Iris pigment epithelial cell (primary cell): ENCODE results near the gene PRKAA1.
"Not testable (repeated sequence)": the region's sequence is repeated elsewhere in the genome, so short reads cannot be mapped to it uniquely, and the experiment has no call there.

ENCODE experiments used
- DNase-seq: peaks from one replicate; pipeline ENCODE4 v3.0.0-alpha.2; 2011; ENCODE audit warnings: low read depth

Gene PRKAA1

DNA sequence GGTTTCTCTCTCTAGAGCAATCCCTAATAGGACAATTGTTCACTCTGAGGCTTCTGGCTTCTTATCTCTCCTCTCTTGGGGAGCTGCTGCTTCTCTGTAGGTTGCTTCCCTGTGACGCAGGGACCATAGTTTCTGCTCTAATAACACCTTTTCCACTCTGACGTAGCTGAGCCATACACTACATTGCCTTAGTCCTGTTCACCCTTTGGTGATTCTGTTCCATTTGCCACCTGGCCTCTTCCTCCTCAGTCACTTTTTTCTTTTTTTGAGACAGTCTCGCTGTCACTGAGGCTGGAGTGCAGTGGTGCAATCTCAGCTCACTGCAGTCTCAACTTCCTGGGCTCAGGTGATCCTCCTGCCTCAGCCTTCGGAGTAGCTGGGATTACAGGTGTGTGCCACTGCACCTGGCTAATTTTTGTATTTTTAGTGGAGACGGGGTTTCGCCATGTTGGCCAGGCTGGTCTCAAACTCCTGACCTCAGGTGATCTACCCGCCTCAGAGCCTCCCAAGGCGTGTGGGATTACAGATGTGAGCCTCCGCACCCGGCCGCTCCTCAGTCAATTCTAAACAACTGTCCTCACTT, 27.4 kb upstream of the PRKAA1 start:
- DNase-seq: not testable (repeated sequence)

DNA sequence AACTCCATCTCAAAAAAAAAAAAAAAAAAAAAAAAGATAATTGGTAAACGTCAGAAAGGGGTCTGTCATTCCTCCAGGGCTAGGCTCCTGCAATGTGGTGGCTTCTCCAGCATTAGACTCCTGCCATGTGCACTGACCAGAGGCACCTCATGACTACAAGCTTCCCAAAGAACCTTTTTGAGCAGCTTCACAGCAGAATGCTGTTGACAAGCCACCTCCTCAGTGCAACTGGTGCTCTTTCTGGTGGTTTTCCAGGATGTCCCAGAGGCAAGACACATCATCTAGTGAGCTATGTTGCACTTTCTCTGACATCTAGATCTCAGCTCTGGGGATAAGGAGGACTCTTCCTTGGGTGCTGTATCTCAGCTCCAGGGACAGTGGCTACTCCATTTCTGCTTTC, 25.3 kb upstream of the PRKAA1 start:
- DNase-seq: no peak

DNA sequence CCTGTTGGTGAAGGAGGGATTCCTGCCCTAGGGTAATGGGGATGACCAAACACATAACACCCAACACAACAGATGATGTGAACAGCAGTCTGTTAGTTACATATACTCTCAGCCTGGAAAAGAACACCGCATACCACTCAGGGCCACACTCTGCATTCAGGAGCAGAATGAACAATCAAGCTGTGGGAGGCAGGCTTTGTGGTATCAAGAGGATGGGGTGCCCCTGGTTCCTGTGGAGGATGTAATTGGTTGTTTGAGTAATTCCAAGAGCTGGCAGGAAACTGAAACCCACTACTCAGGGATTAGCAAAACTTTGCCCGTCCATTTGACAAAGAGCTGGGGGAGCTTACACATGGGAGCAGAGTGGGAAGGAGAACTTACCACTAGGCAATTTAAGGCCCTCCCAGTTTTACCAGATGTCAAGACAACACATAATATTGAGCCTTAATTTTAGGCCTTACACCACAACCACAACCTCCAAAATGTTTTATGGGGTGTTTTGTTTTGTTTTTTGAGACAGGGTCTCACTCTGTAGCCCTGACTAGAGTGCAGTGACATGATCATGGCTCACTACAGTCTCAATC, 15.6 kb upstream of the PRKAA1 start:
- no peak for DNase-seq

- no peak for DNase-seq
These were observed 14.0 kb upstream of the PRKAA1 start for GRCh38 chr5:40812125-40812524.

DNA sequence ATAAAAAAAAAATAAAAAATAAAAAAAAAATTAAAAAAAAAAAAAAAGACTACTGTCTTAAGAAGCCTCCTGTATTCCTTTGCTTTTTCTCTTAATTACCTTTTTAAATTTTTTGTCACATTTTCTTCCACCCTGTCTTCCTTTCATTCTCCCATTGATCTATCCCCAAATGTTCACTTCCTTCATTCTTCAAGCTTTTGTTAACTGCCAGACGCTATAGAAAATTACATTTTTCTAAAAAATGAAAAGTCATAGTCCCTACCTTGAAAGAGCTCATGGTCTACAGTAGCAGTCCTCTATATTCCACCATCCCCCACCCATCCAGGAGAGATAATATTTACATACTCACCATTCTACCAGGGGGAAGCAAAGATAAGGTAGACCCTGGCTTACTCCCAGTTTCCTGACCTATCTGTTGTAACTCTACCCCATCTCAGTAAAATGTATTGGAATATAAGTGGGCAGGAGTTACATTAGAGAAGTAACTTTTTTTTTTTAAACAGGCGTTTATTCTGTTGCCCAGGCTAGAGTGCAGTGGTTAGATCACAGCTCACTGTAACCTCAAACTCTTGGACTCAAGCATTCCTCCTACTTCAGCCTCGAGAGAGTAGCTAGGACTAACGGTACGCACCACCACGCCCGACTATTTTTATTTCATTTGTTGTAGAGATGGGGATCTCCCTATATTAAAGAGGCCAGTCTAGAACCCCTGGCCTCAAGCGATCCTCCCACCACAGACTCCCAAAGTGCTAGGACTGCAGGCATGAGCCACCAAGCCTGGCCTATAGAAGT, 3.8 kb upstream of the PRKAA1 start:
- DNase-seq: no peak

GRCh38 chr5:40799258-40799657, 1.1 kb upstream of the PRKAA1 start:
- DNase-seq: no peak

GRCh38 chr5:40798801-40799210, 632 bp upstream of the PRKAA1 start:
- DNase-seq: no peak

GRCh38 chr5:40797273-40798011, 732 bp downstream of the PRKAA1 start:
- peak; percentile 69 for DNase-seq

DNA sequence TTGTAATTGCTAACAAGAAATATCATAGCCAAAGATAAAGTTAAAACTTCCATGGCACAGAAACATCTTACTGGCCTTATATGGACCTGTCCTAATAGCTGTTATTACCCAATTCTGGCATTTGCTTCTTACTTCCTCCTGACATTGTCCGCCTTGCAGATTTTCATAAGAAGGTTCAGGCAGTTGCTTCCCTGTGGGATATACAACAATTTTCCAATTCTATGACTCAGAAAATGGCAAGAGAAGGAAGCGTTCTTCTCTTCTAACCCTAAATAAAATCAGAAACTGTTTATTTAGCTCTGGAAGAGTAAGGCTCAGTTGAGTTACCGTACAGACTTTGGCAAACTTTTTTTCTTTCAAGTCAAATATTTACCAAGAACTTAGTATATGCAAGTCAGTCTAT, 1.7 kb downstream of the PRKAA1 start:
- peak; percentile 65 for DNase-seq

DNA sequence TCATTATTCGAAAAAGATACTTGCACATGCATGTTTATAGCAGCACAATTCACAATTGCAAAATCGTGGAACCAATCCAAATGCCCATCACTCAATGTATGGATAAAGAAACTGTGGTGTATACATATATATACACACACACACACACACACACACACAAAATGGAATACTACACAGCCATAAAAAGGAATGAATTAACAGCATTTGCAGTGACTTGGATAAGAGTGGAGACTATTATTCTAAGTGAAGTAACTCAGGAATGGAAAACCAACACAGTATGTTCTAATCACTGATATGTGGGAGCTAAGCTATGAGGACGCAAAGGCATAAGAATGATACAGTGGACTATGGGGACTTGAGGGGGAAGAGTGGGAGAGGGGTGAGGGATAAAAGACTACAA, 3.3 kb downstream of the PRKAA1 start:
- DNase-seq: not testable (repeated sequence)

DNA sequence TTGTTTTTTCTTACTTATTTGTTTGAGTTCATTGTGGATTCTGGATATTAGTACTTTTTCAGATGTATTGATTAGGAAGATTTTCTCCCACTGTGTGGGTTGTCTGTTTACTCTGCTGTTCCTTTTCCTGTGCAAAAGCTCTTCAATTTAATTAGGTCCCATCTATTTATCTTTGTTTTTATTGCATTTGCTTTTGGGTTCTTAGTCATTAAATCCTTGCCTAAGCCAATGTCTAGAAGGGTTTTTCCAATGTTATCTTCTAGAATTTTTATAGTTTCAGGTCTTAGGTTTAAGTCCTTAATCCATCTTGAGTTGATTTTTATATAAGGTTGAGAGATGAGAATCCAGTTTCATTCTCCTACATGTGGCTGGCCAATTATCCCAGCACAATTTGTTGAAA, 3.8 kb downstream of the PRKAA1 start:
- DNase-seq: not testable (repeated sequence)

DNA sequence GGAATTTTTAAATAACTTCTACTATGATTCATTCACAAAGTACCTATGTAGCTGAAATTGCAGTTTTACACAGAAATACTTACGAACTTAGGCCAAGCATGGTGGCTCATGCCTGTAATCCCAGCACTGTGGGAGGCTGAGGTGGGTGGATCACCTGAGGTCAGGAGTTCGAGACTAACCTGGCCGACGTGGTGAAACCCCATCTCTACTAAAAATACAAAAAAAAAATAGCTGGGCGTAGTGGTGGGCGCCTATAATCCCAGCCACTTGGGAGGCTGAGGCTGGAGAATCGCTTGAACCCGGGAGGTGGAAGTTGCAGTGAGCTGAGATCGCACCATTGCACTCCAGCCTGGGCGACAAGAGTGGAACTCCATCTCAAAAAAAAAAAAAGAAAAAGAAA, 5.5 kb downstream of the PRKAA1 start:
- DNase-seq: not testable (repeated sequence)

DNA sequence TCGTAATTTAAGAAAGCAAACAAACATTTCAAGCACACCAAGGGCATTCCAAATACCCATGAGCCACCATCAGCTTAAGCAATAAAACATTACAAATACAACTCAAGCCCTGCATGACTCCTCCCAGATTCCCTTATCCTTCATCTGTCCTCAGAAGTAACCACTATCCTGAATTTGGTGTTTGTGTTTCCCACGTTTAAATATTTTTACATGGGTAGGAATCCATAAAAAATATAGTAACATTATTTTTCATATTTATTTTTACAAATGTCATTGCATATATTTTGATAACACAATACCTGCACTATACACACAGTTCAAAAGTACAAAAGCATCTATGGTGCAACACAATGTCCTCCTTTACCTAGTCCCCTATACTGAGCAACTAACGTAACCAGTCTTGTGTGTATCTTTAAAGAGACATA, 6.4 kb downstream of the PRKAA1 start:
- peak; percentile 43 for DNase-seq

DNA sequence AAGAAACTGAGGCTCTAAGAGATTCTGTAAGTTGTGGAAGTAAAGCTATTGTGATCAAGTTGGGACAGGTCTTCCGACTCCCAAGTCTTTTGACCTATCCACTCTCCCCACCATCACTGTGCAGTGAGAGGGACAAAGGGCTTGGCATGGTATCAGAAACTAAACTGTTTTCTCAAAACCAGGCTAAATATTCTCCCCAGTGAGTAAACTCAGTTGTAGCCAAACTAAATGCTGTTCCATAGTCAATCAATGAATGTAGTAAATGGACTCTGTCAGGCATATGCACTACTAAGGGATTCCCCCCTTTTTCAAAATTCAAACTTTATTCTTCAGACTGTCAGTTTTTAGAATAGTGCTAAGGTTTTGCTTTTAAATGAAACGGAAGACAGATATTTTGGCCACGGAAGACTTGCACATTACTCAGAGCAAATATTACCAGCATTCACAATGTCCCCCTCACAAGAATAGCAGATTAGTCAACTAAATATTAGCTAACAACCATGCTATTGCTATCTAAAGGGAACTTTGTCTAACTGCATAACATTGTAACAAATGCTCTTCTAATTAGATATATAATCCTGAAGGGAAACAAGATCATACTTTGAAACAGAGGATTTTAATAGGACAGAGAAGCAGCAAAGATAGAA, 7.1 kb downstream of the PRKAA1 start:
- DNase-seq: peak; percentile 55

GRCh38 chr5:40788941-40789340, 9.2 kb downstream of the PRKAA1 start:
- not testable (repeated sequence) for DNase-seq

GRCh38 chr5:40787986-40788385, 10.2 kb downstream of the PRKAA1 start:
- DNase-seq: no peak

- DNase-seq: not testable (repeated sequence)
These were observed 11.5 kb downstream of the PRKAA1 start for GRCh38 chr5:40786664-40787063.

- DNase-seq: no peak
These were observed 13.3 kb downstream of the PRKAA1 start for GRCh38 chr5:40784916-40785315.

GRCh38 chr5:40784027-40784653, 14.0 kb downstream of the PRKAA1 start:
- no peak for DNase-seq

GRCh38 chr5:40781843-40782409, 16.2 kb downstream of the PRKAA1 start:
- DNase-seq: peak; percentile 82

GRCh38 chr5:40780858-40781257, 17.3 kb downstream of the PRKAA1 start:
- no peak for DNase-seq
